Panc1 (cell line): ENCODE results near the gene GRP.

Experiments
- CTCF ChIP-seq: fragments of 450-650 bp; IDR thresholded peaks from 2 replicates; pipeline ENCODE4 v1.5.1; 2017; ENCODE audit warnings: mild to moderate bottlenecking
- POLR2AphosphoS5 ChIP-seq: IDR thresholded peaks from 2 replicates; pipeline ENCODE4 v1.6.1; 2012; ENCODE audit warnings: mild to moderate bottlenecking, low read depth, low read length, moderate library complexity
- TCF7L2 ChIP-seq: IDR thresholded peaks from 2 replicates; pipeline ENCODE4 v1.6.1; 2011; ENCODE audit warnings: mild to moderate bottlenecking, low read depth, low read length, inconsistent platforms
- TF ChIP-seq, protein P1 (sequence below), 2 experiments: IDR thresholded peaks; 2 replicates each; pipeline ENCODE4 v1.6.1; 2011 to 2012; ENCODE audit warnings: low read depth in 2 of 2, control low read depth in 1 of 2, low read length in 1 of 2, mild to moderate bottlenecking in 1 of 2, moderate library complexity in 1 of 2; ENCODE audit not compliant: insufficient read depth in 1 of 2

DNA sequence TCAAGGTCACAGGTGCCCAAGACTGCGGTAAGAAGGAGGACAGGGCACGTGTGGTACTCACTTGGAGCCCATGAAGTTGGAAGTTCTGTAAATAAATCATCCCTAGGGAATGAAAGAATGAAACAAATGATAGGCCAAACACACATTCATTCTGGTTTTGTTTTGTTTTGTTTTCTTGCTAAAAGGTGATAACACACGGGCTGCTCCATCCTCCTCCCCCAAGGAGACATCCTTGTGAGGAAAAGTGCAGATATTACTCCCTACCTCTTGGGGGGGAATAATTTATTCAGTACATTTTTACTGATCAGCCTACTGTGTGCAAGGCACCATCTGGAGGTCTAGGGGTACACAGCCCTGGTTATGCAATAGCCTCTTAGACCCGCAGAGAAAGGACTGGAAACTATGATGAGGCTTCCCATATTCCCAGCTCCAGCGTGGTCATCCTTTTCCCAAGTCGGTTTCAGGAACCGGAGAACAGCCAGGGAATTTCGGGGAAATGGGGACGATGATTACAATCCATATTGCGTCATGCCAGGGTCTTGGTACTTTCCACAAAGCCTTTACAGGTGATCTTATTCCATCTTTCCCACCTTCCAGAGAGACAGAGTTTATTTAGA lies 47.0 kb downstream of the GRP start:
- TF ChIP-seq POLR2AphosphoS5 (no peak), CTCF (no peak), TCF7L2 (no peak)
- TF ChIP-seq, protein P1, sequence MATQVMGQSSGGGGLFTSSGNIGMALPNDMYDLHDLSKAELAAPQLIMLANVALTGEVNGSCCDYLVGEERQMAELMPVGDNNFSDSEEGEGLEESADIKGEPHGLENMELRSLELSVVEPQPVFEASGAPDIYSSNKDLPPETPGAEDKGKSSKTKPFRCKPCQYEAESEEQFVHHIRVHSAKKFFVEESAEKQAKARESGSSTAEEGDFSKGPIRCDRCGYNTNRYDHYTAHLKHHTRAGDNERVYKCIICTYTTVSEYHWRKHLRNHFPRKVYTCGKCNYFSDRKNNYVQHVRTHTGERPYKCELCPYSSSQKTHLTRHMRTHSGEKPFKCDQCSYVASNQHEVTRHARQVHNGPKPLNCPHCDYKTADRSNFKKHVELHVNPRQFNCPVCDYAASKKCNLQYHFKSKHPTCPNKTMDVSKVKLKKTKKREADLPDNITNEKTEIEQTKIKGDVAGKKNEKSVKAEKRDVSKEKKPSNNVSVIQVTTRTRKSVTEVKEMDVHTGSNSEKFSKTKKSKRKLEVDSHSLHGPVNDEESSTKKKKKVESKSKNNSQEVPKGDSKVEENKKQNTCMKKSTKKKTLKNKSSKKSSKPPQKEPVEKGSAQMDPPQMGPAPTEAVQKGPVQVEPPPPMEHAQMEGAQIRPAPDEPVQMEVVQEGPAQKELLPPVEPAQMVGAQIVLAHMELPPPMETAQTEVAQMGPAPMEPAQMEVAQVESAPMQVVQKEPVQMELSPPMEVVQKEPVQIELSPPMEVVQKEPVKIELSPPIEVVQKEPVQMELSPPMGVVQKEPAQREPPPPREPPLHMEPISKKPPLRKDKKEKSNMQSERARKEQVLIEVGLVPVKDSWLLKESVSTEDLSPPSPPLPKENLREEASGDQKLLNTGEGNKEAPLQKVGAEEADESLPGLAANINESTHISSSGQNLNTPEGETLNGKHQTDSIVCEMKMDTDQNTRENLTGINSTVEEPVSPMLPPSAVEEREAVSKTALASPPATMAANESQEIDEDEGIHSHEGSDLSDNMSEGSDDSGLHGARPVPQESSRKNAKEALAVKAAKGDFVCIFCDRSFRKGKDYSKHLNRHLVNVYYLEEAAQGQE (IDR thresholded peaks at IDR 0.05; ENCODE audit: insufficient read depth in 1 of 2, low read depth in 2 of 2, low read length in 1 of 2): no peak
